ENCODE measurements around the gene SIRPD.

The SIRPD gene

DNA sequence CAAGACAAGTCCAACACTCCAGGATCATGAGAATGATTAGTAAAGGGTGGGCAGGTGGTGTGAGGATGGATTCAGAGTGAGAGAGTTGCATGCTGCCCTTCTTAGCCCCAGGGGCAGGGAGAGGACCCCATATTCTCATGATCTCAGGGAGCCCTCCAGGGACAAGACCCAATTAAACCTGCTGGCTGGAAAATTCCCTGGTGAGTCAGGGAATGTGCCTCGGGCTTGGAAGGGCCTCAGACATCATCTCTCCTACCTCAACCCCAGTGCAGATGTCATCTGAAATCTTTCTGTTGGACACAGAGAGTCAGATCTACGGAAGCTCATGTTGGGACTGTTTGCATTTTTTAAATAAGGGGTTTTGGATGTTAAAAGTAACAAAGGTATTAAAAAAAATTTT lies 9.2 kb upstream of the SIRPD start:
- TF ChIP-seq, protein P1, sequence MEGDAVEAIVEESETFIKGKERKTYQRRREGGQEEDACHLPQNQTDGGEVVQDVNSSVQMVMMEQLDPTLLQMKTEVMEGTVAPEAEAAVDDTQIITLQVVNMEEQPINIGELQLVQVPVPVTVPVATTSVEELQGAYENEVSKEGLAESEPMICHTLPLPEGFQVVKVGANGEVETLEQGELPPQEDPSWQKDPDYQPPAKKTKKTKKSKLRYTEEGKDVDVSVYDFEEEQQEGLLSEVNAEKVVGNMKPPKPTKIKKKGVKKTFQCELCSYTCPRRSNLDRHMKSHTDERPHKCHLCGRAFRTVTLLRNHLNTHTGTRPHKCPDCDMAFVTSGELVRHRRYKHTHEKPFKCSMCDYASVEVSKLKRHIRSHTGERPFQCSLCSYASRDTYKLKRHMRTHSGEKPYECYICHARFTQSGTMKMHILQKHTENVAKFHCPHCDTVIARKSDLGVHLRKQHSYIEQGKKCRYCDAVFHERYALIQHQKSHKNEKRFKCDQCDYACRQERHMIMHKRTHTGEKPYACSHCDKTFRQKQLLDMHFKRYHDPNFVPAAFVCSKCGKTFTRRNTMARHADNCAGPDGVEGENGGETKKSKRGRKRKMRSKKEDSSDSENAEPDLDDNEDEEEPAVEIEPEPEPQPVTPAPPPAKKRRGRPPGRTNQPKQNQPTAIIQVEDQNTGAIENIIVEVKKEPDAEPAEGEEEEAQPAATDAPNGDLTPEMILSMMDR (IDR thresholded peaks at IDR 0.05; ENCODE audit: insufficient read depth, missing control alignments), result no peak
- DNase-seq (ENCODE audit: insufficient read length, low spot score), result no peak
- FAIRE-seq, result no peak

DNA sequence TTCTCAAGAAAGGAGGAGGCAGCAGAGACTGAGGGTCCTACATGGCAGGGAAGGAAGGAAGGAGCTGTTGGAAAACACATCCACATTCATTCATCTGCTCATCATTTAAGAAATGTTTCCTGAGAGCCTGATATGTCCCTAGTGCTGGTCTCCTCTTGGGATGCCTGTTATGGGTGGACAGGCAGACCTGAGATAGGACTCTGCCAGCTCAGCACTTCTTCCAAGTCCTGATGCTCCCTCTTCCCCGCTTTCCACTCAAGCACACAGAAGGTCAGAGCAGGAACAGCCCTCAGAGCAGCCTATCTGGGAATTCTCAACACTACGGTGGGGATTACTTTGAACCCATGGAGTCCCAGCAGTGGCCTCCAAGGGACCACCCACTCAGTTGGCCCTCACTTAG lies 8.0 kb upstream of the SIRPD start:
- TF ChIP-seq, protein P1 (IDR thresholded peaks at IDR 0.05; ENCODE audit: insufficient read depth, missing control alignments), result no peak
- DNase-seq (ENCODE audit: insufficient read length, low spot score), result no peak
- FAIRE-seq, result no peak

DNA sequence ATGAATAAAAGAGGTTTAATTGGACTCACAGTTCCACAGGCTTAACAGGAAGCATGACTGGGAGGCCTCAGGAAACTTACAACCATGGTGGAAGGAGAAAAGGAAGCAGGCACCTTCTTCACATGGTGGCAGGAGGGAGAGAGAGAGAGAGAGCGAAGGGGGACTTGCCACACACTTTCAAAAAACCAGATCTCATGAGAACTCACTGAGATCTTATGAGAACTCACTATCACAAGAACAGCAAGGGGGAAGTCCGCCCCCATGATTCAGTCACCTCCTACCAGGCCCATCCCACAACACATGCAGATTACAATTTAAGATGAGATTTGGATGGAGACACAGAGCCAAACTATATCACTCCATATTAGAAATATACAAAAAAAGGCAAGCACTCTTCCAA lies 6.1 kb upstream of the SIRPD start:
- no peak for FAIRE-seq
- no peak for DNase-seq (ENCODE audit: insufficient read length, low spot score)
- TF ChIP-seq, protein P1 (IDR thresholded peaks at IDR 0.05; ENCODE audit: insufficient read depth, missing control alignments), result no peak

DNA sequence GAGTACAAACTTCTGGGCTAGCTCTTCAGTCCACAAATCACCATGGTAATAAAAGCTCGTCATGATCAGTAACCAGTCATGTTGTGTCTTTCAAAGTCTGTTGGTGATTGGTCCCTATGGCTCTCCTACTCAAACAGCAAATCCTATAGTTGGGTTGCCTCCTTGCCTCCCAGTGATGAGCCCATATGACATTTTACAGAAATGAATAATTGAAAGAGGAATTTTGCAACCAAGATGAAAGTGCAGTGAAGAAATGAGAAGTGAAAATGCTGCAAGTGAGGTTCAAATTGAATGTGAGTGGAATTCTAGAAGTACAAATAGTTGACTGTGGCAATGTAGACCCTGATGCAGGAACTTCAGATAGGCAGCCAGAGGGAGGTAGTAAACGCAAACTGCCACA lies 5.1 kb upstream of the SIRPD start:
- TF ChIP-seq, protein P1 (IDR thresholded peaks at IDR 0.05; ENCODE audit: insufficient read depth, missing control alignments), result no peak
- FAIRE-seq (no peak), DNase-seq (ENCODE audit: insufficient read length, low spot score) (no peak)

DNA sequence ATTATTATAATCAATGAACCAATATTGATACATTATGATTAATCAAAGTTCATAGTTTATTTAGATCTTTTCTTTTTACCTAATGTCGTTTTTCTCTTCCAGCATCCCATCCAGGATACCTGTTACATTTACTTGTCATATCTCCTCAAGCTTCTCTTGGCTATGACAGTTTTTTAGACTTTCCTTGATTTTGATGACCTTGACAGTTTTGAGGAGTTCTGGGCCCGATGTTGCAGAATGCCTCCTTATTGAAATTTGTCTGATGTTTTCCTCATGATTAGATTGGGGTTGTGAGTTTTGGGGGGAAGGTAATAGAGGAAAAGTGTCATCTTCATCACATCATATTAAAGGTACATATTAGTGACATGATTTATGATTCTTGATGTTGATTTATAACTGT lies 3.8 kb upstream of the SIRPD start:
- TF ChIP-seq, protein P1 (IDR thresholded peaks at IDR 0.05; ENCODE audit: insufficient read depth, missing control alignments), result no peak
- FAIRE-seq (no peak), DNase-seq (ENCODE audit: insufficient read length, low spot score) (no peak)

DNA sequence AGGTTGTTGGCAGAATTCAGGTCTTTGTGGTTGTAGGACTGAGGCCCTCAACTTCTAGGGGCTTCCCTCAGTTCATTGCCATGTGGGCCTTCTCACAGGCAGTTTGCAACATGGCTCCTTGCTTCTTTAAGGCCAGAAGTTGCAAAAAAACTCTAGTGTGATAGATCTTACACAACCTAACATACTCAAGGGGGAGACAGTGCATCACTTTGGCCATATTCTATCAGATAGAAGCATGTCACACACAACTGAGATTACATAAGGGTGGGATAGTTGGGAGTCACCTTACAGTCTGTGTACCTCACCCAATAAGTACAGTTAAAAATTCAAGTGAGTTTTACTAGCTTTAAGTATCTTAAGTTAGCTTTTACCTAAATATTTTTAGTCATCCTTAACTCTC lies 1.6 kb downstream of the SIRPD start:
- DNase-seq (ENCODE audit: insufficient read length, low spot score) (no peak), FAIRE-seq (no peak)
- TF ChIP-seq, protein P1 (IDR thresholded peaks at IDR 0.05; ENCODE audit: insufficient read depth, missing control alignments), result no peak

DNA sequence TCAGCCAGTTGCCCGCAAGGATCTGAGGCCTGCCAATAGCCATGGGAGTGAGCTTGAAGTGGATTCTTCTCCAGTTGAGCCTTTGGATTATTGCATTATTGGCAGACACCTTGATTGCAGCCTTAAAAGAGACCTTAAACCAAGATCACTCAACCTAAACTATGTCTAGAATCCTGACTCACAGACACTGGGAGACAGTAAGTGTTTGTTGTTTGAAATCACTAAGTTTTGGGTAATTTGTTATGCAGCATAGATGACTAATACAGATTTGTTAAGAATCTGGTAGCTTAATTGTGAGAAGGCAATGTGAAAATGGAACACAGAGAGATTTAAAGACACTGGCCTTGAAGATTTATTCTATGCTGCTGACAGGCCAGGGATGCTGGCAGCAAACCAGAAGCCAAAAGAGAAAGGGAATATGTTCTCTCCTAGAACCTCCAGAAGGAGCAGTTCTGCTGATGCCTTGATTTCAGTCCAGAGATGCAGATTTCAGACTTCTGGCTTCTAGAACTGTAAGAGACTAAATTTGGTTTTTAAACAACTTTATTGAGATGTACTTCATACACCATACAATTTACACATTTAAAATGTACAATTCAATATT lies 17.6 kb downstream of the SIRPD start:
- TF ChIP-seq, protein P1 (IDR thresholded peaks at IDR 0.05; ENCODE audit: insufficient read depth, missing control alignments), result no peak
- FAIRE-seq, result no peak
- DNase-seq (ENCODE audit: insufficient read length, low spot score), result no peak

Data from D721Med (cell line).